Smooth muscle cell (in vitro differentiated cells): ENCODE results near the gene NFE2L2. TPM values are rescaled to one million over a fixed set of nuclear protein-coding genes. Genes with fewer than 3 reads are reported as not detected.

Experiments used
- DNase-seq: peaks from one replicate; lab custom pipeline; 2025; ENCODE audit not compliant: unreplicated experiment; lab: John Stamatoyannopoulos, UW
- H2AFZ ChIP-seq: fragments of 200-600 bp; sonication (generic); 2 replicates; pipeline ENCODE4 v1.6.0; 2016; ENCODE audit warnings: antibody characterized with exemption, low read depth, mild to moderate bottlenecking
- H3F3A ChIP-seq: fragments of 200-600 bp; sonication (generic); 2 replicates; pipeline ENCODE4 v1.6.0; 2017; ENCODE audit warnings: antibody characterized with exemption, low read depth
- H3K27ac ChIP-seq: fragments of 200-600 bp; sonication (generic); 2 replicates; pipeline ENCODE4 v1.5.1; 2016; ENCODE audit warnings: low read depth, mild to moderate bottlenecking
- H3K27me3 ChIP-seq: fragments of 200-600 bp; sonication (generic); 2 replicates; pipeline ENCODE4 v1.6.1; 2016; ENCODE audit warnings: low read depth, mild to moderate bottlenecking
- H3K36me3 ChIP-seq: fragments of 200-600 bp; sonication (generic); 2 replicates; pipeline ENCODE4 v1.5.1; 2016; ENCODE audit warnings: low read depth
- H3K4me1 ChIP-seq: fragments of 200-600 bp; sonication (generic); 2 replicates; pipeline ENCODE4 v1.5.1; 2016; ENCODE audit warnings: low read depth
- H3K4me2 ChIP-seq: fragments of 200-600 bp; sonication (generic); 2 replicates; pipeline ENCODE4 v1.6.0; 2016; ENCODE audit warnings: mild to moderate bottlenecking
- H3K4me3 ChIP-seq: fragments of 200-600 bp; sonication (generic); 2 replicates; pipeline ENCODE4 v1.5.1; 2016; ENCODE audit warnings: mild to moderate bottlenecking
- H3K79me2 ChIP-seq: fragments of 200-600 bp; sonication (generic); 2 replicates; pipeline ENCODE4 v1.6.0; 2016; ENCODE audit warnings: low read depth, mild to moderate bottlenecking
- H3K9ac ChIP-seq: fragments of 200-600 bp; sonication (generic); 2 replicates; pipeline ENCODE4 v1.6.0; 2016; ENCODE audit warnings: low read depth
- H3K9me3 ChIP-seq: fragments of 200-600 bp; sonication (generic); replicated peaks from 2 replicates; pipeline ENCODE4 v1.5.1; 2016; ENCODE audit warnings: low read depth
- H4K20me1 ChIP-seq: fragments of 200-600 bp; sonication (generic); 2 replicates; pipeline ENCODE4 v1.6.0; 2016; ENCODE audit warnings: low read depth
- CTCF ChIP-seq: fragments of 200-600 bp; sonication (generic); IDR thresholded peaks from 2 replicates; pipeline ENCODE4 v1.5.1; 2017; ENCODE audit warnings: borderline replicate concordance, mild to moderate bottlenecking, antibody characterized with exemption; ENCODE audit not compliant: insufficient read depth, poor library complexity, severe bottlenecking
- WGBS: methylation state at CpG from one replicate; pipeline ENCODE4 v1.1.7; 2016; ENCODE audit warnings: low lambda C conversion rate; 5-methylcytosine and 5-hydroxymethylcytosine counted together
- polyA plus RNA-seq: library from polyadenylated mRNA; unstranded; fragments of >200 nt; fragmentation: Nextera tagmentation; extraction: Ambion mirVana; gene quantifications from 2 replicates; pipeline ENCODE4 v1.2.1, GENCODE V29; 2016
- total RNA-seq: library from RNA; depleted of rRNA; stranded (reverse); fragments of >200 nt; gene quantifications from 2 replicates; pipeline ENCODE4 v1.2.3, GENCODE V29; 2014

NFE2L2 gene
- total and polyA plus RNA-seq, 2 experiments from 2014 or later: 64.4 to 118 TPM

GRCh38 chr2:177257471-177257870 lies 7.1 kb downstream of the NFE2L2 start:
- Histone ChIP-seq H2AFZ (no peak overlapping the region), H3K4me2 (peak overlapping the region; percentile 30), H3K9ac (no peak overlapping the region), H3K79me2 (peaks cover 100% of the 10 kb centered on the region), H3K4me1 (peaks cover 20% of the 10 kb centered on the region), H3K27ac (no peak overlapping the region), H3K9me3 (no peaks in the 10 kb centered on the region), H3F3A (peaks cover 6% of the 10 kb centered on the region), H3K36me3 (no peaks in the 10 kb centered on the region), H3K27me3 (no peaks in the 10 kb centered on the region), H4K20me1 (peaks cover 100% of the 10 kb centered on the region), H3K4me3 (no peak overlapping the region)
- WGBS: 84% methylated on average over 5 of the region's 5 CpGs
- no peak for TF ChIP-seq CTCF
- DNase-seq: no peak

GRCh38 chr2:177256695-177257094 lies 7.8 kb downstream of the NFE2L2 start:
- Histone ChIP-seq H3F3A (peaks cover 6% of the 10 kb centered on the region), H3K4me2 (peak overlapping the region; percentile 30), H2AFZ (no peak overlapping the region), H3K9ac (no peak overlapping the region), H3K4me3 (no peak overlapping the region), H3K27me3 (no peaks in the 10 kb centered on the region), H3K9me3 (no peaks in the 10 kb centered on the region), H3K36me3 (no peaks in the 10 kb centered on the region), H3K4me1 (peaks cover 12% of the 10 kb centered on the region), H4K20me1 (peaks cover 100% of the 10 kb centered on the region), H3K27ac (peak overlapping the region; percentile 0), H3K79me2 (peaks cover 100% of the 10 kb centered on the region)
- WGBS: 81% methylated on average over 3 of the region's 3 CpGs
- DNase-seq: no peak
- no peak for TF ChIP-seq CTCF

- Histone ChIP-seq H4K20me1 (peaks cover 100% of the 10 kb centered on the region), H2AFZ (no peak overlapping the region), H3K4me3 (no peak overlapping the region), H3F3A (peaks cover 10% of the 10 kb centered on the region), H3K9ac (no peak overlapping the region), H3K9me3 (no peaks in the 10 kb centered on the region), H3K27ac (peak overlapping the region; percentile 54), H3K36me3 (no peaks in the 10 kb centered on the region), H3K79me2 (peaks cover 100% of the 10 kb centered on the region), H3K27me3 (no peaks in the 10 kb centered on the region), H3K4me2 (peak overlapping the region; percentile 4), H3K4me1 (peaks cover 5% of the 10 kb centered on the region)
- DNase-seq: no peak
- WGBS: 92% methylated on average over 2 of the region's 2 CpGs
- no peak for TF ChIP-seq CTCF
Observed at GRCh38 chr2:177256026-177256425, 8.5 kb downstream of the NFE2L2 start.

- no peak for TF ChIP-seq CTCF
- peaks cover 10% of the 10 kb centered on the region for H3F3A ChIP-seq
- no peaks in the 10 kb centered on the region for H3K36me3 ChIP-seq
- peaks cover 100% of the 10 kb centered on the region for H3K79me2 ChIP-seq
- H4K20me1 ChIP-seq: peaks cover 100% of the 10 kb centered on the region
- H3K4me2 ChIP-seq: peak overlapping the region; percentile 4
- DNase-seq: no peak
- H3K27me3 ChIP-seq: no peaks in the 10 kb centered on the region
- H3K4me3 ChIP-seq: no peak overlapping the region
- peaks cover 5% of the 10 kb centered on the region for H3K4me1 ChIP-seq
- H3K9me3 ChIP-seq: no peaks in the 10 kb centered on the region
- H2AFZ ChIP-seq: no peak overlapping the region
- H3K27ac ChIP-seq: peak overlapping the region; percentile 54
- 50% methylated on average over 2 of the region's 2 CpGs for WGBS
- H3K9ac ChIP-seq: no peak overlapping the region
Observed at GRCh38 chr2:177255227-177255601, 9.3 kb downstream of the NFE2L2 start.
